ENCODE data around the gene CDH22.

The CDH22 gene

DNA sequence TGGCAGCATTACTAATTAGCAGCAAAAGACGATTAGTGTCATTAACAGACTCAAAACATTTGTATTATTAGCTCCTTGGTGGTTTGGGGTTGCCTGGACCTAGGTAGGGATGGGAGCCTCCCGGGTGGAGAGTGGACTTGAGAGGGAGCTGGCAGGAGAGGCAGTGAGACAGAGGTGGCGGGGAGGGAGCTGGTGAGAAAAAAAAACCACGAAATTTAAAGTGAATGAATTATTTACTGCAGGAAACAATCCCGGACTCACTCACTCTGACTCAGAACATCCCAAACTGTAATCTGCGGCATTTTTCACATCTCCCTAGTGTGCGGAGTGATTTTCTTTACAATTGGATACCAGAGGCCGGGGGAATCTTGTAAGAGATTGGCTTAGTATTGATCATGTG lies 14.3 kb upstream of the CDH22 start:
- no peak for DNase-seq

DNA sequence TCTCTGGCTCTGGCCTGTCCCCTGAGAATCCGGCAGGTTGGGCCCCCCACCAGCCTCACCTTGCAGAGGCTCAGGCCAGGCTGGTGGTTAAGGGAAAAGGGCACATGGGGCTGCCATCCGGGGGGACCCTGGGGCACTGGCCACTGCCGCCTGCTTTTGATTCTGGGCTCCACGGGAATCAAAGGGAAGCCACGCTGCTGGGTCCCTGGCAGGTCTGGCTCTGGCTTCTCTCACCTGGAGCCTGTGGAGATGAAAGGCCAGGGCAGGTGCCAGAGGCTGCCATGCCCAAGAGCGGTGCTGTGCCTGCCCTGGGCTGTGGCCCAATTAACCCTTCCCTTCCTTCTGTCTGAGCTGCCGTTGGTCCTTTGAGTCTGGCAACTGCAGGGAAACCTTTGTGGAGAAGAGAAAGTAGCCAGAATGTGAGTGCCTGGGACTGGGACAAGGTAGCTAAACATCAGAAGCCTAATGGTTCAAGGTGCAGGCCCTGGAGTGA lies 9.4 kb upstream of the CDH22 start:
- peak; percentile 36 for DNase-seq

DNA sequence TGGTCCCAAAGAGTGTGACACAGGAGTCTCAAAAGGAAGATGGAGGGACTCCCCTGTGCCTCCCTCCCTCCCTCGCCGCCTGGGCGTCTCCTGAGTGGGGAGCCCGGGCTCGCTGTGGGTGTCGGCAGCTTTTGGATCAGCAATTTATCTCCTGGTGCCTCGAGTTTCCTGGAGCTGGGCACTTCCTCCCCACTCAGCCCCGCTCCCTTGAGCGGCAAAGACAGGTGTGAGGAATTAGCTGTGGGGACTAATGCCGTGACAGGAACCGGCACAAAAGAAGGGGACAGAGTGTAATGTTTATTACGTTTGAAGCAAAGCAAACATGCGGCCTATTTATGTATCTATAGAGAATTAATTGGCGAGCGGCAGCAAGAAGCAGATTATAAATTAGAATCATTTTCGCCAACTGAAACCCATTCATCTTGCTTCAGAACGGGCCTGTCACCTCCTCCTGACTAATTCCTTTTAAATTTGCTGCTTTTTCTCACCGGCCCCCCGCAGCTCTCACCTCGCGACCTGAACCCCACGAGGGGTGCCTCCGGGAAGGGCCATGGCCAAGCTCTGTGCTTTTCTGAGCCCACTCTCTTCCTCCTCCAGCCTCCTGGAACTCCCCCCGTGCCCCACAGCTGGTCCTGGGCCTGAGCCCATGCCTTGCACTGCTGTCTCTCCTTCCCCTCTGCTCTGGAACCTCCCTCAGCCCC lies 8.8 kb upstream of the CDH22 start:
- no peak for DNase-seq

GRCh38 chr20:46315311-46315710 lies 7.0 kb upstream of the CDH22 start:
- no peak for DNase-seq

GRCh38 chr20:46312945-46313861 lies 4.9 kb upstream of the CDH22 start:
- DNase-seq: no peak

GRCh38 chr20:46312075-46312944 lies 4.0 kb upstream of the CDH22 start:
- no peak for DNase-seq

- DNase-seq: no peak
Measured at GRCh38 chr20:46311719-46312074, 3.4 kb upstream of the CDH22 start.

DNA sequence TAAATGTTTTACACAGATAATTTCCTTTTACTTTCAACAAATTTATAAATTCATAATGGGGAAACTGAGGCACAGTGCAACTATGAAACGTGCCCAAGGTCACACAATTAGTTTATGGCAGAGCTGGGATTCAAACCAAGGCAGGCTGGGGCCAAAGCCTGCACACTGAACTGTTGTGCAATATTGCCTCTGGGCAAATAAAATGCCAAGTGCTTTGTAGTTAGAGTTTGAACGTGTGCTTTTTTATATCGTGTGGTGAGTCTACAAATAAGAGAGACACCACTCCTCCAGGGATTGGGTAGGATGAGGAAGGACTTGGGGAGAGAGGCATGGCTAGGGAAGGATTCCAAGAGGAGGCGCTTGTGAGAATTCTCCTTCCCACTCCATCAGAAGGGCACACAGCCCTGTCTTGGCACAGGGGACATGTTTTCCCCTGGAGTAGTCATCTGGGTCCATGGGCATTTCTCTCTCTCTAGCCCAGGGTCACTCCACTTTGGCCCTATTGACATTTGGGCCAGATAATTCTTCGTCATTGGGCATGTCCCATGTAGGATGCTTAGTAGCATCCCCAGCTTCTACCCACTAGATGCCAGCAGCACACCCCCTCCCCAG lies 2.8 kb upstream of the CDH22 start:
- no peak for DNase-seq

DNA sequence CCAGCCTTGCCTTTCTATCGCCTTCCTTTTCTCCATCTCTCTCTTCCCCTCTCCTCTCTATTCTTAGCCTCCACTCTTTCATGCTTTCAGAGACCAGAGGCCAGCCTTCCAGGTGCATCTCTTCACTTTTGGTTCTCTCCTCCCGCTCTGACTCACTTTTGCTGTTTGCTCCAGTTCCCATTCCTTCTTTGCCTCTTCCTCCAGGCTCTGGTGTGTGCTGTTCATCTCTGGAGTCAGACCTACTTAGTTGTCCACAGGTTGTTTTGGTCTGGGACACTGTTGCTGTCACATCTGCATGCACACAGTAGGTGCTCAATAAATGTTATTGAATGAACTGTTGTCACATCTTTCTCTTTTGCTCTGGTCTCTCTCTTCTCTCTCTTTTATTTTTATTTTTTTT lies 1.6 kb upstream of the CDH22 start:
- no peak for DNase-seq

DNA sequence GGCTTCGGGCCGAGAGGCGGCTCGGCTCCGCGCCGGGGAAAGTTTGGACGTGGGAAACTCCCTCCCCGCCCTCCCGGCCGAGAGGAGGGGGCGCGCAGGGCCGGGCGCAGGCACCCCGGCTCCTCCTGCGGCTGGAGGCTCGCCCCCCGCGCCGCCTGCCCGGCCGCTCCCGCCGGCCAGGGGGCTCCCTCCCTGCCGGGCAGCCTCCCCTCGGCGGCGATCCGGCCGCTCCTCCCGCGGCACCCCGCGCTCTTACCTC lies 370 bp downstream of the CDH22 start:
- DNase-seq: no peak

DNA sequence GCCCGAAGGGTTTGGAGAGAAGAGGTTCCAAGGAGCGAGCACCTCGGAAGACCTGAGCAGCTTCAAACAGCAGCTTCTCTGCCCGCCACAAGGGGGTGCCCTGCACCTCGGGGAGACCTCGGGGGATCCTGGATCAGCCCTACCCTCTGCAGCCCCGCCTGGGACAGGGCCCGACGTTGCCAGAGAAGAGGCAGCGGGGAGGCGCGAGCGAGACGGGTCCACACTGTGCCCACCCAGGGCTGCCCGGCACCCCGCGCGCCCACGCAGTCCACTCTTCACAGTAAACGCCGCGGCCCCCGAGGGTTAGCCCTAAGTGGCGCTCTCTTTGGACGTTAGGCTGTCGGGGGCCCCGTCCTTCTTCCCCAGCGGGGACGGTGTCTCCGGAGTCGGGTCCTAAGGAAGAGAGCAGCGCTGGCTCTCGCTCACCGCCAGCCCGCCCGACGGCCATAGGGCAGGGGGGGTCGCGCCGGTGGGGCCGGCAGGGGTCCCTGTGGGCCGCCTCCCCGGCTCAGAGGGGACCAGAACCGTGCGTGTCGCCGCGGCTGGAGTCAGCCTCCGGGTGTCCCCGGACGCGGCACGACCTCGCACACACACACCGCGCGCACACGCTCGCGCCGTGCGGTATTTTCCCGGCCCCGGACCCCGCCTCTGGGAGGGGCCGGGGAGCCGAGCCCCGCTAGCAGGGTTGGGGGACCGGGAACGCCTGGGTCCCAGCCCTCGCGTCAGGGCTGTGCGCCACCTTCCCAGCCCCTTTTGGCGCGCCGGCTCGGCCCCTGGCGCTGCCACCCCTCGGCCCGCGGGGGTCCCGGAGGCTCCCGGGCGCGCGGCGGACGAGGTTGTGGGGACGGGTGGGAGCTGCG lies 929 bp downstream of the CDH22 start:
- peak; percentile 22 for DNase-seq

DNA sequence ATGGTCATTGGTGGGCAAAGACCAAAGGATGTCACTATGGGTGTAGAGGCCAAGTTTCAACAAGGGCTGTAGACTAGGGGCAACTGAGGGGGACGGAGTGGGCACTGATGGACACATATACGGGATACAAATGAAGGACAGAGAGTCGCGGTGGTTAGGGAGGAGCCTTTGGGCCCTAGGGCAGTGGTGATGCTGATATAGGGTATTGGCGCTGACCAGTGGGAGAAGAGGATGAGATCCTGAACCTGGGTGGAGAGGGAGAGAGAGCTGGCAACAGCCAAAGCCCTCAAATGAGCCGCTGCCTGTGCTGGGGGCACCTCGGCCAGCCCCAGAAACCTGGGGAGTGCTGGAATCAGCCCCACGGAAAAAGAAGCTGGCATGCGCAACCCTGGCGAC lies 1.6 kb downstream of the CDH22 start:
- no peak for DNase-seq

DNA sequence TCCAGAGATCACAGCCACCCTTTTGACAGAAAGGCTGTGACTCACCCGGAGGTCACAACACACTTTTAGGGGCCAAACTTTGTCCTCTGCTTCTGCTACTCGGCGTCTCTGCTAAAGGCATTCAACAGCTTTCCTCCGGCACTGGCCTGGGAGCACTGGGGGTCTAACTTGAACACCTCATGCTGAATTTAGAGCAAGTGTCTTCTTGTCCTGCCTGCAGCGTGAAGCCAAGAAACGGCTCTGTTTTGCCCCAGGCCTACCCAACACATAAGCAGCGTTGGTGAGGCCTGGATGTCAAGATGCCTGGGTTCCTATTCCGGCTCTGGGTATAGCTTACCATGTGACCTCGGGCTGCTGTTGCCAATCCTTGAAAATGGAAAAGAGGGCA lies 2.3 kb downstream of the CDH22 start:
- DNase-seq: no peak

GRCh38 chr20:46305331-46305972 lies 2.8 kb downstream of the CDH22 start:
- no peak for DNase-seq

GRCh38 chr20:46304852-46305251 lies 3.4 kb downstream of the CDH22 start:
- DNase-seq: no peak

GRCh38 chr20:46304361-46304760 lies 3.9 kb downstream of the CDH22 start:
- no peak for DNase-seq

- no peak for DNase-seq
Measured at GRCh38 chr20:46303176-46303956, 4.9 kb downstream of the CDH22 start.

DNA sequence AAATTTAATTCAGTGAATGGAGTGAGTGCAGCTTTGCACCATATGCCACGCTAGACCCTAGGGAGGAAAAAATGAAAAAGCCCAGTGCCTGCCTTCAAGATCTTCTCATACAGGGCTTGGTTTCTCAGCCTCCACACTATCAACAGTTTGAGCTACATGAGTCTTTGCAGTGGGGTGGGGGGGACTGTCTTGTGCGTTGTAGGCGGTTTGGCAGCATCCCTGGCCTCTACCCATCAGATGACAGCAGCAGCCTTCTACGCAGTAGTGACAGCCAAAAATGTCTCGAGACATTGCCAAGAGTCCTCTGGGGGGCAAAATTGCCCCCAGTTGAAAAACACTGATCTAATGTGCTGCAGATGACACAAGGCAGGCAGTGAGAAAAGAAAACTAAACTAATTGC lies 6.2 kb downstream of the CDH22 start:
- no peak for DNase-seq

- DNase-seq: no peak
Measured at GRCh38 chr20:46300281-46300680, 8.0 kb downstream of the CDH22 start.

DNA sequence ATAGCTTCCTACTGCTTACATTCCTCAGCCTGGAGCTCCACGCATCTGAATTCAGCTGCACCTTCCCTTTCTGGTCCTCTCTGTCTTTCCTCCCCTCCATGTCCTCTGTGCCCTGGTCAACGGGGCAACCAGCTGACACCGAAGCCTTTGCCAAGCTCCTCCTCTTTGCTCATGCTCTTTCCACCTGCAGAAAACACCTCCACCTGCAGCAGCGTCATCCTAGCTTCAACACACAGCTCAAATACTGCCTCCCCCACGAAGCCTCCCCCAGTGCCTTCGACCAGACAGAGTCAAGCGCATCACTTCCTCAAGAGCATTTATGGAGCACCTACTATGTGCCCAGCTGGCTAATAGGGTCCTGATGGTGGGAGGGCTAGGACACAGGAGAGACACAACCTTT lies 9.2 kb downstream of the CDH22 start:
- no peak for DNase-seq

DNA sequence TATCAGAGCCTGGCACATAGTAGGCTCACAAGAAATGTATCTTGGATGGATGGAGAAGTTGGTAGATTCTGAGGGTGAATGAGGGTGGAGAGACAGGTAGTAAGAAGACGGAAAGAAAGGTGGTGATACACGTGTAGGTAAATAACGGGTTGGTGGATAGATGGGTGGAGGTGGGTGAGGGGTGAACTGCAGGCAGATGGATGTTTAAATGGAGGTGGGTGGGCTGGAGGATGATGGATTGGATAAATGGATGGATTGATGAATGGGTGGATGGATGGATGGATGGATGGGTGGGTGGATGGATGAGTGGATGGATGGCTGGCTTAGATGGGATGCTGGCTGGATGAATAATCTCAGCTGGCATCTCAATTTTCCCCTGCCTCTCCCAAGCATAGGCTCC lies 9.9 kb downstream of the CDH22 start:
- DNase-seq: no peak

All from NCI-H2029 treated with DMSO at 0.1 percent for 48 hours (cell line).